ENCODE data around the gene TERC.
"Not testable (repeated sequence)": the region's sequence is repeated elsewhere in the genome, so short reads cannot be mapped to it uniquely, and the experiment has no call there.

The TERC gene

DNA sequence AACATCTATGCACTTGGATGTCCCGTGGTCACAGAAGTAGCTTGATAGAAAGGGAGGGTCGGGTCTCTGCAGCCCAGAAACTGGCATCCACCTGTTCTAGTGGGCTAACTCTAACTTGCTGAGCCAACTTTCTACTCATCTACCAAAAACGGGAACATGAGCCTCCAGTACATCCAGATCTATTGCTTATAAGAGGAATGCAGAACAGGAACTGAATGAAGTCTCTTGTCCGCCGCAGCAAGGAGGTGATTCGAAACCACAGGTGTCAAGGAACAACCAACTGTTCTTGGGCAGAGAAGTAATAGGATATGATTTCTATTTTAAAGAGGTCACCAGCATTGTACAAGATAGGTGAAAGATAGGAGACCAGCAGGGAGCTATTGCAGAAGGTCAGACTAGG is 17.9 kb downstream of the TERC start:
- 67 to 68% methylated on average over 4 to 6 of the region's 6 CpGs for WGBS, 2 experiments (ENCODE audit: insufficient coverage in 2 of 2)
- H3K4me3 ChIP-seq (ENCODE audit: extremely low read depth, insufficient read depth, low read length, poor library complexity, severe bottlenecking) = no peak overlapping the region
- H3K4me1 ChIP-seq (ENCODE audit: control insufficient read depth, insufficient read depth, low read length, poor library complexity, severe bottlenecking) = no peaks in the 10 kb centered on the region
- no peaks in the 10 kb centered on the region for H3K9me3 ChIP-seq (ENCODE audit: control insufficient read depth, low read length)
- H3K36me3 ChIP-seq (ENCODE audit: control insufficient read depth, insufficient read depth, low read length) = no peaks in the 10 kb centered on the region
- H3K27ac ChIP-seq (ENCODE audit: low read depth, low read length, severe bottlenecking) = no peak overlapping the region

DNA sequence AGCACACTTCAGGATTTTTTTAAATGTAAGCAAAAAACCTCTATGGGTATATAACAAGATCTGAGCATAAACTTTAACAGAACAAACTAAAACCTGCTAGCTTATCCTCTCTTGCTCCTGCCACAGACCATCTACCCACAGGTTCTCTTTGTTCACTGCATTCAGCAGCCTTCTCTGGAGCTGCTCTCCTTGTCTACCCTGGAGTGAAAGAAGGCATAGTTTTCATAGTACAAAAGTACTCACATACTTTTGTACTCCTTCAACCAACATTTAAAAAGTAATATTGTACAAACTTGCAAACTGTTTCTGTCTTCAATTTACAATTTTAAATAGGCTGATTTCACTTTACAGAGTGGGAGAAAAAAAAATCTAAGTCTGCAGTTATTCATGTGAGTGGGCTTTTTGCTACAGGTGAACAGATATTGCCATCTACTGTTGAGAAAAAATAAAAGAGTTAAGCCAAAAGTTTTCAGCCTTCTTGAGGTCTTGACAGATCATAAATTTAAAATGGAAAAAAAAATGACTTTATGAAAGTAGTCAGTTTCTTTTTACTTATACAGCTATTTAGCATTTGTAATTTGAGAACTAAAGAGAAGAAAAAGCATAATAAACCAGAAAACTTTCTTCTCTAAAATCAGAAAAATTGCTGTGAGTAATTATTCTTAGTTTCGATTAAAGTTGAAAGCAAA is 20.4 kb downstream of the TERC start:
- Histone ChIP-seq H3K4me1 (ENCODE audit: control insufficient read depth, insufficient read depth, low read length, poor library complexity, severe bottlenecking) (no peaks in the 10 kb centered on the region), H3K36me3 (ENCODE audit: control insufficient read depth, insufficient read depth, low read length) (no peaks in the 10 kb centered on the region), H3K27ac (ENCODE audit: low read depth, low read length, severe bottlenecking) (no peak overlapping the region), H3K4me3 (ENCODE audit: extremely low read depth, insufficient read depth, low read length, poor library complexity, severe bottlenecking) (no peak overlapping the region), H3K9me3 (ENCODE audit: control insufficient read depth, low read length) (no peaks in the 10 kb centered on the region)
- WGBS, 2 experiments (ENCODE audit: insufficient coverage in 2 of 2) = no CpG with 5 or more reads among the region's 1 CpG

DNA sequence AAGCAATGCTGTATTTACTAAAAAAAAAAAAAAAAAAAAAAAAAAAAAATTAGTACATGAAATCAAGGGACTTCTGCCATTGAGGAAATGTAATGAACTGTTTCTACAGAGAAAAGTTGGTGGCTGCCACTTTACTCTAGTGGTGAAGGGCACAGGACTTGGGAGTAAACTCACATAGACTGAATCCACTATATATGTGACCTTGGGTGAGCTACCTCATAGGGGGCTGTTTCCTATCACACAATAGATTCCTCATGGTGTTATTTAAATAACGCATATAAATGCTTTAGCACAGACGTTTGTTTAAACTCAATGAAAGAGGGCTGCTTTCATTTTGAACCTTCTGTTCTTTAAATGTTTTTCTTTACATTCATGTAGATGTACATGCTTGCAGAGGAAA is 25.8 kb downstream of the TERC start:
- 100% methylated on average over 1 of the region's 2 CpGs; no CpG with 5 or more reads in 1 of the 2 experiments for WGBS, 2 experiments (ENCODE audit: insufficient coverage in 2 of 2)
- Histone ChIP-seq H3K36me3 (ENCODE audit: control insufficient read depth, insufficient read depth, low read length) (no peaks in the 10 kb centered on the region), H3K4me1 (ENCODE audit: control insufficient read depth, insufficient read depth, low read length, poor library complexity, severe bottlenecking) (no peaks in the 10 kb centered on the region)

DNA sequence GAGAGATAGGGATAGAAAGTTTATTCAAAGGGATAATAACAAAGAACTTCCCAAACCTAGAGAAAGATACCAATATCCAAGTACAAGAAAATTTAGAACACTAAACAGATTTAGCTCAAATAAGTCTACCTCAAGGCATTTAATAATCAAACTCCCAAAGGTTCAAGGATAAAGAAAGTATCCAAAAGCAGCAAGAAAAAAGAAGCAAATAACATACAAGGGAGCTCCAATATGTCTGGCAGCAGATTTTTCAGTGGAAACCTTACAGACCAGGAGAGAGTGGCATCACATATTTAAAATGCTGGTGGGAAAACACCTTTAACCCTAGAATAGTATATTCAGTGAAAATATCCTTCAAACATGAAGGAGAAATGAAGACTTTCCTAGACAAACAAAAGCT is 33.0 kb downstream of the TERC start:
- not testable (repeated sequence) for H3K36me3 ChIP-seq (ENCODE audit: control insufficient read depth, insufficient read depth, low read length); H3K4me3 ChIP-seq (ENCODE audit: extremely low read depth, insufficient read depth, low read length, poor library complexity, severe bottlenecking); H3K4me1 ChIP-seq (ENCODE audit: control insufficient read depth, insufficient read depth, low read length, poor library complexity, severe bottlenecking); H3K27ac ChIP-seq (ENCODE audit: low read depth, low read length, severe bottlenecking); H3K9me3 ChIP-seq (ENCODE audit: control insufficient read depth, low read length)

More for the DNA sequence above, 25.8 kb downstream of the TERC start:
- H3K27ac ChIP-seq (ENCODE audit: low read depth, low read length, severe bottlenecking) = no peak overlapping the region
- no peak overlapping the region for H3K4me3 ChIP-seq (ENCODE audit: extremely low read depth, insufficient read depth, low read length, poor library complexity, severe bottlenecking)
- H3K9me3 ChIP-seq (ENCODE audit: control insufficient read depth, low read length) = peaks cover 7% of the 10 kb centered on the region

DNA sequence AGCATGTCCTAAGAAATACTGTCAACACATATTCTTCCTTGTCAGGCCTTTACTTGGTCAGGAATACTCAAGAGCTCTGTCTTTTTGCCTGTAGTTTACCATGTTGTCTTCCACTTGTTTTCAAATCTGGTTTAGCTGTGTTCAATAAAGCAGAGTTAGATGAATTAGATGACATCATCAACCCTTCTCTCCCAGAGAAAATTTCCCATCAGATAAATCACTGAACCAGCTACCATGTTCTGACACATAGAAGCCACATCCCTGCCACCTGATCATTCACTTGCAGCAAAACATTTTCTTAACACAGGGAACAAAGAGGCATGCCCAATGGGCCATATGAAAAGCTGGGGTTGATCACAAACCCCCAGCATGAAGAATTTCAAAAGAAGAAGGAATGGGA is 42.1 kb downstream of the TERC start:
- H3K4me1 ChIP-seq (ENCODE audit: control insufficient read depth, insufficient read depth, low read length, poor library complexity, severe bottlenecking) = no peaks in the 10 kb centered on the region
- H3K27ac ChIP-seq (ENCODE audit: low read depth, low read length, severe bottlenecking) = no peak overlapping the region
- no peaks in the 10 kb centered on the region for H3K36me3 ChIP-seq (ENCODE audit: control insufficient read depth, insufficient read depth, low read length)
- no peaks in the 10 kb centered on the region for H3K9me3 ChIP-seq (ENCODE audit: control insufficient read depth, low read length)
- H3K4me3 ChIP-seq (ENCODE audit: extremely low read depth, insufficient read depth, low read length, poor library complexity, severe bottlenecking) = no peak overlapping the region

DNA sequence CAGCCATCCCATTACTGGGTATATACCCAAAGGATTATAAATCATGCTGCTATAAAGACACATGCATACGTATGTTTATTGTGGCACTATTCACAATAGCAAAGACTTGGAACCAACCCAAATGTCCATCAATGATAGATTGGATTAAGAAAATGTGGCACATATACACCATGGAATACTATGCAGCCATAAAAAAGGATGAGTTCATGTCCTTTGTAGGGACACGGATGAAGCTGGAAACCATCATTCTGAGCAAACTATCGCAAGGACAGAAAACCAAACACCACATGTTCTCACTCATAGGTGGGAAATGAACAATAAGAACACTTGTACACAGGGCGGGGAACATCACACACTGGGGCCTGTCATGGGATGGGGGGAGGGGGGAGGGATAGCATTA is 46.4 kb downstream of the TERC start:
- H3K27ac ChIP-seq (ENCODE audit: low read depth, low read length, severe bottlenecking); H3K9me3 ChIP-seq (ENCODE audit: control insufficient read depth, low read length); H3K36me3 ChIP-seq (ENCODE audit: control insufficient read depth, insufficient read depth, low read length); H3K4me1 ChIP-seq (ENCODE audit: control insufficient read depth, insufficient read depth, low read length, poor library complexity, severe bottlenecking); H3K4me3 ChIP-seq (ENCODE audit: extremely low read depth, insufficient read depth, low read length, poor library complexity, severe bottlenecking): not testable (repeated sequence)
- 100% methylated on average over 1 of the region's 4 CpGs; no CpG with 5 or more reads in 1 of the 2 experiments for WGBS, 2 experiments (ENCODE audit: insufficient coverage in 2 of 2)

Measured in mesodermal cell (in vitro differentiated cells).